ENCODE data around the gene FAF1. TPM values are rescaled to one million over a fixed set of nuclear protein-coding genes. Genes with fewer than 3 reads are reported as not detected.

Gene FAF1
- total and polyA plus RNA-seq, 9 of the 15 experiments (the other 6 are each of a cell fraction or from before 2014, with no cell fraction given): 48.7 to 225 (median 118) TPM

GRCh38 chr1:50720457-50721053, 239.5 kb downstream of the FAF1 start (continued):
- TF ChIP-seq POLR2H (tag; IDR thresholded peaks at IDR 0.05; ENCODE audit: low read depth) (no peak), TAF9B (IDR thresholded peaks at IDR 0.05; ENCODE audit: partially characterized antibody) (peak; percentile 75), USF2 (CRISPR knock-in tag; IDR thresholded peaks at IDR 0.05) (no peak), FOXA3 (CRISPR knock-in tag; conservative IDR thresholded peaks at IDR 0.05 in 1 of 2, IDR thresholded peaks at IDR 0.05 in 1 of 2) (0 out of 4 replicates have a peak, but pooled peaks of 1 of the 2 experiments have one; percentile 40), EHMT2 (IDR thresholded peaks at IDR 0.05) (peak; percentile 70; the same call in 1 of the 2 replicates), SOX6 (IDR thresholded peaks at IDR 0.05) (peak; percentile 67; the same call in 1 of the 2 replicates), IRF1 (CRISPR knock-in tag; IDR thresholded peaks at IDR 0.05; ENCODE audit: borderline replicate concordance) (no peak), PTRF (tag; IDR thresholded peaks at IDR 0.05) (no peak), MECOM (CRISPR knock-in tag; IDR thresholded peaks at IDR 0.05) (peak; percentile 92), TEAD2 (tag; IDR thresholded peaks at IDR 0.05) (peak; percentile 100), CTCFL (IDR thresholded peaks at IDR 0.05; ENCODE audit: borderline replicate concordance, insufficient read depth, low read depth, low read length, poor library complexity, severe bottlenecking) (no peak), POLR2B (IDR thresholded peaks at IDR 0.05; ENCODE audit: low read depth, partially characterized antibody) (no peak), ZNF431 (CRISPR knock-in tag; IDR thresholded peaks at IDR 0.05) (no peak), LCOR (CRISPR knock-in tag; IDR thresholded peaks at IDR 0.05) (0 out of 2 replicates have a peak, but pooled peaks have one; percentile 46), MAFG (tag; conservative IDR thresholded peaks at IDR 0.05) (no peak), E2F4 (CRISPR knock-in tag; IDR thresholded peaks at IDR 0.05; ENCODE audit: low read depth) (no peak), PML (IDR thresholded peaks at IDR 0.05; ENCODE audit: low read length) (peak; percentile 48; the same call in 1 of the 2 replicates), CREB5 (CRISPR knock-in tag; IDR thresholded peaks at IDR 0.05) (no peak), MAX (CRISPR knock-in tag; IDR thresholded peaks at IDR 0.05) (no peak), MYBL2 (IDR thresholded peaks at IDR 0.05; ENCODE audit: low read depth) (no peak; the same call in 1 of the 2 replicates), MYBL2 (CRISPR knock-in tag; IDR thresholded peaks at IDR 0.05; ENCODE audit: borderline replicate concordance) (no peak), GTF2A2 (tag; IDR thresholded peaks at IDR 0.05) (no peak)

Data from K562 (cell line).